Fibroblast of the aortic adventitia (primary cell): ENCODE measurements around the gene PAPPA. TPM values are rescaled to one million over a fixed set of nuclear protein-coding genes. Genes with fewer than 3 reads are reported as not detected.

Experiments
- DNase-seq: peaks from one replicate; pipeline ENCODE4 v3.0.0-alpha.2; 2010; ENCODE audit warnings: low read depth
- H3K4me3 ChIP-seq: 2 replicates; pipeline ENCODE4 v1.5.1; 2011; ENCODE audit warnings: low read depth, mild to moderate bottlenecking, control low read depth, low read length, moderate library complexity
- total RNA-seq: library from RNA; depleted of rRNA; stranded (reverse); fragments of >200 nt; gene quantifications from 2 replicates; pipeline ENCODE4 v1.2.3, GENCODE V29; 2012; ENCODE audit warnings: low replicate concordance
- TF ChIP-seq, protein P1 (sequence below): IDR thresholded peaks from 2 replicates; pipeline ENCODE4 v1.5.1; 2011; ENCODE audit warnings: mild to moderate bottlenecking, low read length, control low read depth, inconsistent platforms; ENCODE audit not compliant: insufficient read depth

The PAPPA gene
- total RNA-seq, 1 donor = 80.5 TPM

DNA sequence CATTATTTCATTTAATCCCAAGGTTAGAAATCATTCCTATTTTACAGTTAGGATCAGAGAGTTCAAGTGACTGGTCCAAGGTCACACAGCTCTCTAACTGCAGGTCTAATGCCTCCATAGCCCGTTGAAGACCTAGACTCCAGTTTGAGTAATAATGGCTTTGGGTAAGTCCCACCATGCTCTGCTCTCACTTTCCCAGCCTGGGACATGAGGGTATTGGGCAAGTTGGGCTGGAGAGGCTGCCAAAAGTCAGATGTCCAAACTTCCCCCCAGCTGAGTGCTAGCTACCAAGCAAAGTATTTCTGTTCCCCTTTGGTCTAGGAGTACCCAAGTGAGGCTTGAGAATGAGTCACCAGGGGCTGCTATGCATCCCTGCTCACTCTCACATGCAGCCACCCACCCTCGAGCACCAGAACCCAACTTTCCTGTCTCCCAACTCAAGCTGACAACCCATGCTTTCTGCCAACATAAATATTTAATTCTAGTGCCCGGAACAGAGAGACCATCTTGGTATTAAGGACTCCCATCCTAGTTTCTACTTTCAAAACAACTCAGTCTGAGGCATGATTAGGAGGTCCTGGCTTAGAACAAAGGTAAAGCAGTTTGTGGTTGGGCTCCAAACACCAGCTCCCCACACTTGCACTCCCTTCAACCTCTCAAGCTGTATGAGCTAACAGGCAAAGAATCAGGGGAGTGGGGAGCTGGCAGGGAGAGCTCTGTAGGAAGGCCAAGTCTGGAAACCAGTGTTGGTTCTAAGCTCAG, 297.0 kb downstream of the PAPPA start:
- peak; percentile 84 for DNase-seq

DNA sequence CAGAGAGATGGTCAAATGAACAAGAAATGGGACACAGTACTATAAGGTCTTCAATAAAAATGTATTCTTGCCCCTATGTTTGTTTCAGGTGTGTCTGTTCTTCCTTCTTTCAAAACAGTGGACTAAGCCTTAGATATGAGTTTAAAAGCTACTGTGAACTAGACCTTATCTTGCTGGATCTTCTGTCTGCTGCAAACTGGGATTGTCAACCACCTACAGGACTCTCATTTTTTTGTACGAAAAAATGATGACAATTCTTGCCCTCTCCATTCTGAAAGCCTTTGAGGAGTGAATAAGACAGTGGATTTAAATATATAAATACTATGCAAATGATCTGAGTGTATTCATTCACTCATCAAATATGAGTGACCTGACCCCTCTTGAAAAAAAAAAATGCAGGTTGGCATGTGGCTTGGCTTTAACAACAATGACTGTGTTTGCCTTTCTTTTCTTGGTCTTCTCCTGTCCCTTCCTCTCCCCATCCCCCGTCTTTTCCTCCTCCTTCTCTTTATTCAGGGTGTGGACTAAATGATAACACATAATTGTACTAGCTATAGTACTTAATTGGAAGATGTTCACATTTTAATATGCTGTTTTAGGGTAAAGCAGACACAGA, 298.0 kb downstream of the PAPPA start:
- DNase-seq = no peak
- TF ChIP-seq, protein P1, sequence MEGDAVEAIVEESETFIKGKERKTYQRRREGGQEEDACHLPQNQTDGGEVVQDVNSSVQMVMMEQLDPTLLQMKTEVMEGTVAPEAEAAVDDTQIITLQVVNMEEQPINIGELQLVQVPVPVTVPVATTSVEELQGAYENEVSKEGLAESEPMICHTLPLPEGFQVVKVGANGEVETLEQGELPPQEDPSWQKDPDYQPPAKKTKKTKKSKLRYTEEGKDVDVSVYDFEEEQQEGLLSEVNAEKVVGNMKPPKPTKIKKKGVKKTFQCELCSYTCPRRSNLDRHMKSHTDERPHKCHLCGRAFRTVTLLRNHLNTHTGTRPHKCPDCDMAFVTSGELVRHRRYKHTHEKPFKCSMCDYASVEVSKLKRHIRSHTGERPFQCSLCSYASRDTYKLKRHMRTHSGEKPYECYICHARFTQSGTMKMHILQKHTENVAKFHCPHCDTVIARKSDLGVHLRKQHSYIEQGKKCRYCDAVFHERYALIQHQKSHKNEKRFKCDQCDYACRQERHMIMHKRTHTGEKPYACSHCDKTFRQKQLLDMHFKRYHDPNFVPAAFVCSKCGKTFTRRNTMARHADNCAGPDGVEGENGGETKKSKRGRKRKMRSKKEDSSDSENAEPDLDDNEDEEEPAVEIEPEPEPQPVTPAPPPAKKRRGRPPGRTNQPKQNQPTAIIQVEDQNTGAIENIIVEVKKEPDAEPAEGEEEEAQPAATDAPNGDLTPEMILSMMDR = no peak
- H3K4me3 ChIP-seq = no peak overlapping the region

More for the DNA sequence above, 297.0 kb downstream of the PAPPA start:
- no peak overlapping the region for H3K4me3 ChIP-seq
- TF ChIP-seq, protein P1 = no peak
